Vagina (tissue), 2 donors: Measurements from ENCODE around the gene AHCY. TPM values are rescaled to one million over a fixed set of nuclear protein-coding genes. Genes with fewer than 3 reads are reported as not detected.

ENCODE experiments used
- DNase-seq, 2 donors: peaks; one replicate each; pipeline ENCODE4 v3.0.0-alpha.2; 2017; ENCODE audit errors: extremely low spot score in 2 of 2
- H3K27ac ChIP-seq: fragments of 200-600 bp; sonication (generic); one replicate; pipeline ENCODE4 v1.5.1; 2019
- H3K27me3 ChIP-seq: fragments of 200-600 bp; sonication (generic); one replicate; pipeline ENCODE4 v1.5.1; 2019
- H3K36me3 ChIP-seq, 2 donors: fragments of 200-600 bp; sonication (generic); one replicate each; pipeline ENCODE4 v1.5.1; 2017 to 2019
- H3K4me1 ChIP-seq: fragments of 200-600 bp; sonication (generic); one replicate; pipeline ENCODE4 v1.5.1; 2019
- H3K4me3 ChIP-seq, 2 donors: fragments of 200-600 bp; sonication (generic); 1 replicate in 1 of 2; 2 replicates in 1 of 2; pipeline ENCODE4 v1.5.1; 2016 to 2019
- H3K9me3 ChIP-seq: fragments of 200-600 bp; sonication (generic); one replicate; pipeline ENCODE4 v1.5.1; 2019
- CTCF ChIP-seq, 3 experiments: fragments of 450-650 bp in 2 of 3; fragments of 200-600 bp in 1 of 3; sonication (generic) in 1 of 3; IDR thresholded peaks; one replicate each; pipeline ENCODE4 v1.5.1; 2017 to 2019; ENCODE audit warnings: antibody characterized with exemption in 3 of 3, mild to moderate bottlenecking in 2 of 3, moderate library complexity in 2 of 3
- POLR2A ChIP-seq, 2 donors: fragments of 450-650 bp; IDR thresholded peaks; one replicate each; pipeline ENCODE4 v1.6.1; 2017; ENCODE audit warnings: antibody characterized with exemption in 2 of 2, mild to moderate bottlenecking in 2 of 2, moderate library complexity in 2 of 2
- POLR2AphosphoS5 ChIP-seq, 2 donors: sonication (generic); formaldehyde crosslinking; IDR thresholded peaks; one replicate each; pipeline ENCODE4 v1.9.0; 2017; ENCODE audit warnings: antibody characterized with exemption in 2 of 2, mild to moderate bottlenecking in 2 of 2, low read depth in 1 of 2; ENCODE audit not compliant: insufficient read depth in 1 of 2
- intact Hi-C: fragments of 100-400 bp; cut with DNase I; formaldehyde crosslinking; loops from one replicate; pipeline ENCODE4 v1.15.1; 2023
- small RNA-seq: library from RNA; depleted of rRNA; stranded (forward); fragments of <200 nt; gene quantifications from one replicate; pipeline ENCODE3, GENCODE V24; 2016
- total RNA-seq: library from RNA; depleted of rRNA; stranded (reverse); fragments of >200 nt; gene quantifications from one replicate; pipeline ENCODE4 v1.2.3, GENCODE V29; 2016

The AHCY gene
- total RNA-seq, 1 donor from 2014 or later: 98.2 TPM

DNA sequence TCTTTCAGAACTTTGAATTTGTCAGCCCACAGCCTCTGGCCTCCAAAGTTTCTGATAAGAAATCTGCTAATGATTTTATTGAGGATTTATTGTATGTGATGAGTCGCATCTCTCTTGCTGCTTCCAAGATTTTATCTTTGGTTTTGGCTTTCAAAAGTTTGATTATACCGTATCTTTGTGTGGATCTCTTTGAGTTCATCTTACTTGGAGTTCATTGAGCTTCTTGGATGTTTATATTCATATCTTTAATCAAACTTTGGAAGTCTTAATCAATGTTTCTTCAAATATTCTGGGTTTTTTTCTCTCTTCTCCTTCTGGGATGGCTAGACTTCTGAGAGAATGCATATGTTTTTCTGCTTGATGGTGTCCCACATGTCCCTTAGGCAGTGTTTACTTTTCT, 65.2 kb downstream of the AHCY start:
- Histone ChIP-seq H3K27me3 (no peaks in the 10 kb centered on the region), H3K4me1 (no peaks in the 10 kb centered on the region), H3K9me3 (peaks cover 4% of the 10 kb centered on the region), H3K4me3 (no peak overlapping the region), H3K27ac (no peak overlapping the region), H3K36me3 (no peaks in the 10 kb centered on the region)
- DNase-seq: no peak
- no peak for TF ChIP-seq CTCF (IDR thresholded peaks at IDR 0.05)
- no peak for TF ChIP-seq POLR2AphosphoS5 (IDR thresholded peaks at IDR 0.05; ENCODE audit: insufficient read depth in 1 of 2, low read depth in 1 of 2)
- no peak for TF ChIP-seq POLR2A (IDR thresholded peaks at IDR 0.05)
- intact Hi-C loops: no loop called here

DNA sequence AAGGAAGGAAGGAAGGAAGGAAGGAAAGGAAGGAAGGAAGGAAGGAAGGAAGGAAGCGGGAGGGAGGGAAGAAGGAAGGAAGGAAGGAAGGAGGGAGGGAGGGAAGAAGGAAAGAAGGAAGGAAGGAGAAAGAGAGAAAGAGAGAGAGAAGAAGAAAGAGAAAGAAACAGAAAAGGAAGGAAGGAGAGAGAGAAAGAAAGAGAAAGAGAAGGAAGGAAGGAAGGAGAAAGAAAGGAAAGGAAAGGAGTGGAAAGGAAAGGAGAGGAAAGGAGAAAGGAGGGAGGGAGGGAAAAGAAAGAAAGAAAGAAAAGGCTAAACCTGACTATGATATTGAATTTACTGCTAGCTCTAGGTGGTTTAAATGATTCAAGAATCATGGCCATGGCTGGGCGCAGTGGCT, 67.3 kb downstream of the AHCY start:
- Histone ChIP-seq H3K27me3 (no peaks in the 10 kb centered on the region), H3K27ac (no peak overlapping the region), H3K36me3 (no peaks in the 10 kb centered on the region), H3K4me1 (no peaks in the 10 kb centered on the region), H3K4me3 (no peak overlapping the region), H3K9me3 (peaks cover 4% of the 10 kb centered on the region)
- intact Hi-C loops: no loop called here
- TF ChIP-seq POLR2A (IDR thresholded peaks at IDR 0.05): no peak
- TF ChIP-seq POLR2AphosphoS5 (IDR thresholded peaks at IDR 0.05; ENCODE audit: insufficient read depth in 1 of 2, low read depth in 1 of 2): no peak
- TF ChIP-seq CTCF (IDR thresholded peaks at IDR 0.05): no peak
- DNase-seq: no peak

- Histone ChIP-seq H3K27ac (no peak overlapping the region), H3K27me3 (no peaks in the 10 kb centered on the region), H3K36me3 (no peaks in the 10 kb centered on the region), H3K9me3 (peaks cover 4% of the 10 kb centered on the region), H3K4me1 (no peaks in the 10 kb centered on the region), H3K4me3 (no peak overlapping the region)
- no peak for DNase-seq
- intact Hi-C loops: no loop called here
- TF ChIP-seq POLR2AphosphoS5 (IDR thresholded peaks at IDR 0.05; ENCODE audit: insufficient read depth in 1 of 2, low read depth in 1 of 2) (no peak), POLR2A (IDR thresholded peaks at IDR 0.05) (no peak)
These were observed 69.5 kb downstream of the AHCY start for GRCh38 chr20:34233687-34234086.

- Histone ChIP-seq H3K9me3 (peaks cover 4% of the 10 kb centered on the region), H3K36me3 (no peaks in the 10 kb centered on the region), H3K27me3 (no peaks in the 10 kb centered on the region), H3K4me3 (no peak overlapping the region), H3K4me1 (no peaks in the 10 kb centered on the region), H3K27ac (no peak overlapping the region)
- intact Hi-C loops: no loop called here
- no peak for DNase-seq
- no peak for TF ChIP-seq CTCF (IDR thresholded peaks at IDR 0.05)
- TF ChIP-seq POLR2A (IDR thresholded peaks at IDR 0.05): no peak
- no peak for TF ChIP-seq POLR2AphosphoS5 (IDR thresholded peaks at IDR 0.05; ENCODE audit: insufficient read depth in 1 of 2, low read depth in 1 of 2)
These were observed 70.6 kb downstream of the AHCY start for GRCh38 chr20:34232494-34233087.

DNA sequence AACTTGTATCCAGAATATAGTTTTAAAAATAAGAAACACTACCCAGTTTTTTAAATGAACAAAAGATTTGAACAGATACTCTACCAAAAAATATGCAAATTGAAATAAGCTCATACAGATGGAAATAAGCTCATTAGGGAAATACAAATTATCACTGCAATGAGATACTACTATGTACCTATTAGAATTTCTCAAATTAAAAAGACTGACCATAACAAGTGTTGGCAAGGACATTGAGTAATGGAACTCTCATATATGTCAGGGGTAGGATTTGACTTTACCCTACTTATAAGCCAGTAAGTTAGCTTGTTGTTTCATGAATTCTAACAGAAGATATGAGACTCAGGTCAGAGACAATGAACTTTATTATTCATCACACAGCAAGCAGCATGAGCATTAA, 71.5 kb downstream of the AHCY start:
- no peak for DNase-seq
- Histone ChIP-seq H3K27me3 (no peaks in the 10 kb centered on the region), H3K4me1 (no peaks in the 10 kb centered on the region), H3K4me3 (no peak overlapping the region), H3K9me3 (no peaks in the 10 kb centered on the region), H3K36me3 (no peaks in the 10 kb centered on the region), H3K27ac (no peak overlapping the region)
- intact Hi-C loops: no loop called here
- TF ChIP-seq POLR2A (IDR thresholded peaks at IDR 0.05) (no peak), POLR2AphosphoS5 (IDR thresholded peaks at IDR 0.05; ENCODE audit: insufficient read depth in 1 of 2, low read depth in 1 of 2) (no peak), CTCF (IDR thresholded peaks at IDR 0.05) (no peak)

Small RNA genes lying within 50 kb of the gene (small RNA-seq; reads per million reads assigned to genes)
- not detected for gene AL356299.1

Other genes starting within 250 kb of the AHCY start
- 34.6 TPM for gene EIF2S2, start 191.1 kb downstream of the AHCY start, total RNA-seq
- gene ASIP, start 61.9 kb downstream of the AHCY start, total RNA-seq: not detected
- 30.9 TPM for gene ITCH, start 59.9 kb upstream of the AHCY start, total RNA-seq
- 135 TPM for gene DYNLRB1, start 213.1 kb upstream of the AHCY start, total RNA-seq